Measurements from ENCODE around the gene PPP2R2D. TPM values are rescaled to one million over a fixed set of nuclear protein-coding genes. Genes with fewer than 3 reads are reported as not detected.

Gene PPP2R2D
- total RNA-seq, 1 experiment from 2014 or later: 35.1 TPM

GRCh38 chr10:131929122-131929845 lies 28.5 kb downstream of the PPP2R2D start:
- TF ChIP-seq, protein P1, sequence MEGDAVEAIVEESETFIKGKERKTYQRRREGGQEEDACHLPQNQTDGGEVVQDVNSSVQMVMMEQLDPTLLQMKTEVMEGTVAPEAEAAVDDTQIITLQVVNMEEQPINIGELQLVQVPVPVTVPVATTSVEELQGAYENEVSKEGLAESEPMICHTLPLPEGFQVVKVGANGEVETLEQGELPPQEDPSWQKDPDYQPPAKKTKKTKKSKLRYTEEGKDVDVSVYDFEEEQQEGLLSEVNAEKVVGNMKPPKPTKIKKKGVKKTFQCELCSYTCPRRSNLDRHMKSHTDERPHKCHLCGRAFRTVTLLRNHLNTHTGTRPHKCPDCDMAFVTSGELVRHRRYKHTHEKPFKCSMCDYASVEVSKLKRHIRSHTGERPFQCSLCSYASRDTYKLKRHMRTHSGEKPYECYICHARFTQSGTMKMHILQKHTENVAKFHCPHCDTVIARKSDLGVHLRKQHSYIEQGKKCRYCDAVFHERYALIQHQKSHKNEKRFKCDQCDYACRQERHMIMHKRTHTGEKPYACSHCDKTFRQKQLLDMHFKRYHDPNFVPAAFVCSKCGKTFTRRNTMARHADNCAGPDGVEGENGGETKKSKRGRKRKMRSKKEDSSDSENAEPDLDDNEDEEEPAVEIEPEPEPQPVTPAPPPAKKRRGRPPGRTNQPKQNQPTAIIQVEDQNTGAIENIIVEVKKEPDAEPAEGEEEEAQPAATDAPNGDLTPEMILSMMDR (conservative IDR thresholded peaks at IDR 0.05): peak; percentile 15; the same call in 1 of the 3 replicates
- no peak overlapping the region for H3K4me2 ChIP-seq (ENCODE audit: insufficient read depth, insufficient read length, low read length)
- no peaks in the 10 kb centered on the region for H3K23me2 ChIP-seq (ENCODE audit: insufficient read length, low read depth, low read length, poor library complexity, severe bottlenecking)
- peaks cover 5% of the 10 kb centered on the region; the same call in 1 of the 2 replicates for H3K4me1 ChIP-seq (ENCODE audit: insufficient read depth, low read length)
- no peak overlapping the region for H2AFZ ChIP-seq (ENCODE audit: low read length)
- no peaks in the 10 kb centered on the region for H3K27me3 ChIP-seq (ENCODE audit: insufficient read depth, low read length)
- H3K79me2 ChIP-seq (ENCODE audit: insufficient read depth, low read length): peaks cover 42% of the 10 kb centered on the region; the same call in 1 of the 2 replicates
- H3K9ac ChIP-seq (ENCODE audit: extremely low read depth, insufficient read length, low read length): no peak overlapping the region
- no peak overlapping the region for H3K56ac ChIP-seq (ENCODE audit: insufficient read length, low read depth, low read length)
- Mint-ChIP-seq H3K4me1 (peaks cover 61 to 64% of the 10 kb centered on the region in 2 experiments), H3K36me3 (ENCODE audit: insufficient read depth in 1 of 3, low read depth in 3 of 3) (peaks cover 4 to 9% (median 7%) of the 10 kb centered on the region in 3 experiments; a peak in 6 of 7 replicates), H3K9me3 (peaks cover 0 to 6% of the 10 kb centered on the region in 2 experiments; a peak in 2 of 5 replicates), H3K27me3 (ENCODE audit: low read depth) (no peaks in the 10 kb centered on the region), H3K27ac (peak overlapping the region; percentile 69 to 82 (median 82); a peak in 4 of 7 replicates), H3K4me3 (no peak overlapping the region; a peak in 1 of 5 replicates)
- no peak overlapping the region for H3K18ac ChIP-seq (ENCODE audit: insufficient read length, low read depth, low read length)
- no peak overlapping the region for H2BK15ac ChIP-seq (ENCODE audit: low read depth, low read length)
- DNase-seq: peak; percentile 43
- no peak overlapping the region for H4K8ac ChIP-seq (replicated peaks; ENCODE audit: insufficient read length, low read depth, low read length)
- no peak overlapping the region for H3K27ac ChIP-seq (ENCODE audit: insufficient read length, low read depth, low read length)
- peak overlapping the region; percentile 26; the same call in 1 of the 2 replicates for H3K14ac ChIP-seq (ENCODE audit: insufficient read depth, low read length)
- no peak overlapping the region for H2BK20ac ChIP-seq (ENCODE audit: low read depth, low read length, poor library complexity, severe bottlenecking)
- peaks cover 8% of the 10 kb centered on the region for H4K20me1 ChIP-seq (ENCODE audit: control insufficient read depth, insufficient read depth, insufficient read length)
- no CpG with 5 or more reads among the region's 23 CpGs for WGBS (ENCODE audit: extremely low coverage, insufficient read length, low lambda C conversion rate)
- H3K79me1 ChIP-seq (ENCODE audit: insufficient read depth, low read depth, low read length, poor library complexity, severe bottlenecking): peaks cover 22% of the 10 kb centered on the region
- H4K91ac ChIP-seq (ENCODE audit: insufficient read length, low read depth, low read length): no peak overlapping the region
- no peak overlapping the region for H3K23ac ChIP-seq (ENCODE audit: insufficient read length, low read depth, low read length)
- no peaks in the 10 kb centered on the region for H3K9me3 ChIP-seq (ENCODE audit: control insufficient read depth, low read depth, low read length)
- H2BK12ac ChIP-seq (ENCODE audit: insufficient read length, low read depth, low read length): no peak overlapping the region
- H2BK5ac ChIP-seq (ENCODE audit: insufficient read length, low read length): no peak overlapping the region
- no peak overlapping the region for H4K5ac ChIP-seq (ENCODE audit: insufficient read length, low read depth, low read length)
- H3K4ac ChIP-seq (ENCODE audit: low read depth, low read length): no peak overlapping the region
- H2AK5ac ChIP-seq (ENCODE audit: insufficient read length, low read length): no peak overlapping the region
- no peak overlapping the region for H3T11ph ChIP-seq (ENCODE audit: low read length)
- H2BK120ac ChIP-seq (ENCODE audit: low read depth, low read length, poor library complexity, severe bottlenecking): no peak overlapping the region
